Testis (tissue), 2 donors: Measurements from ENCODE around the gene C1orf56.

Experiments used
- POLR2A ChIP-seq: fragments of 450-650 bp; IDR thresholded peaks from one replicate; pipeline ENCODE4 v1.6.1; 2017; ENCODE audit warnings: antibody characterized with exemption, mild to moderate bottlenecking, moderate library complexity
- TF ChIP-seq, protein P1 (sequence below), 3 experiments: fragments of 450-650 bp in 2 of 3; fragments of 200-600 bp in 1 of 3; sonication (generic) in 1 of 3; IDR thresholded peaks; one replicate each; pipeline ENCODE4 v1.5.1; 2016 to 2019; ENCODE audit warnings: antibody characterized with exemption in 3 of 3, mild to moderate bottlenecking in 2 of 3, moderate library complexity in 1 of 3

DNA sequence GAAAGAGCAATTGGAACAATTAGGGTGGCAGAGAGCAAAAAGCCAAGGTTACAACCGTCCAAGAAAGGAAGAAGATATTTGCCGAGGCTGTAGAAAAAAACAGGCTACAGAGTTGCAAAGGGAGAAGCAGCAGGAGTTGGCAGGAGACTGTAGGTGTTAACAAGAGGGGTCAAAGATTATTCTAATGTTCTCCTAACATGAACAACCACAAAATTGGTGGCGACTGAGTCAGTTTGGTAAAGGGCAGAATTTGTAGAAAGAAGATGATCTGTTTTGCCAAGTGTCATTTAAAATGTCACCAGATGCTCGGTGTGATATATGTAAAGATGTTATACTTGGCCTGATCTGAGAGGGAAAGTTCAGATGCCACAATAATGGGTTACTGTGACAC lies 39.7 kb upstream of the C1orf56 start:
- TF ChIP-seq, protein P1, sequence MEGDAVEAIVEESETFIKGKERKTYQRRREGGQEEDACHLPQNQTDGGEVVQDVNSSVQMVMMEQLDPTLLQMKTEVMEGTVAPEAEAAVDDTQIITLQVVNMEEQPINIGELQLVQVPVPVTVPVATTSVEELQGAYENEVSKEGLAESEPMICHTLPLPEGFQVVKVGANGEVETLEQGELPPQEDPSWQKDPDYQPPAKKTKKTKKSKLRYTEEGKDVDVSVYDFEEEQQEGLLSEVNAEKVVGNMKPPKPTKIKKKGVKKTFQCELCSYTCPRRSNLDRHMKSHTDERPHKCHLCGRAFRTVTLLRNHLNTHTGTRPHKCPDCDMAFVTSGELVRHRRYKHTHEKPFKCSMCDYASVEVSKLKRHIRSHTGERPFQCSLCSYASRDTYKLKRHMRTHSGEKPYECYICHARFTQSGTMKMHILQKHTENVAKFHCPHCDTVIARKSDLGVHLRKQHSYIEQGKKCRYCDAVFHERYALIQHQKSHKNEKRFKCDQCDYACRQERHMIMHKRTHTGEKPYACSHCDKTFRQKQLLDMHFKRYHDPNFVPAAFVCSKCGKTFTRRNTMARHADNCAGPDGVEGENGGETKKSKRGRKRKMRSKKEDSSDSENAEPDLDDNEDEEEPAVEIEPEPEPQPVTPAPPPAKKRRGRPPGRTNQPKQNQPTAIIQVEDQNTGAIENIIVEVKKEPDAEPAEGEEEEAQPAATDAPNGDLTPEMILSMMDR (IDR thresholded peaks at IDR 0.05): no peak
- TF ChIP-seq POLR2A: no peak
